HS-27A (cell line): ENCODE data around the gene ZNF417.
"Not testable (repeated sequence)": the region's sequence is repeated elsewhere in the genome, so short reads cannot be mapped to it uniquely, and the experiment has no call there.

Experiments
- DNase-seq: peaks from one replicate; pipeline ENCODE4 v3.0.0-alpha.2; 2012; ENCODE audit warnings: low read depth, missing footprints

Gene ZNF417

DNA sequence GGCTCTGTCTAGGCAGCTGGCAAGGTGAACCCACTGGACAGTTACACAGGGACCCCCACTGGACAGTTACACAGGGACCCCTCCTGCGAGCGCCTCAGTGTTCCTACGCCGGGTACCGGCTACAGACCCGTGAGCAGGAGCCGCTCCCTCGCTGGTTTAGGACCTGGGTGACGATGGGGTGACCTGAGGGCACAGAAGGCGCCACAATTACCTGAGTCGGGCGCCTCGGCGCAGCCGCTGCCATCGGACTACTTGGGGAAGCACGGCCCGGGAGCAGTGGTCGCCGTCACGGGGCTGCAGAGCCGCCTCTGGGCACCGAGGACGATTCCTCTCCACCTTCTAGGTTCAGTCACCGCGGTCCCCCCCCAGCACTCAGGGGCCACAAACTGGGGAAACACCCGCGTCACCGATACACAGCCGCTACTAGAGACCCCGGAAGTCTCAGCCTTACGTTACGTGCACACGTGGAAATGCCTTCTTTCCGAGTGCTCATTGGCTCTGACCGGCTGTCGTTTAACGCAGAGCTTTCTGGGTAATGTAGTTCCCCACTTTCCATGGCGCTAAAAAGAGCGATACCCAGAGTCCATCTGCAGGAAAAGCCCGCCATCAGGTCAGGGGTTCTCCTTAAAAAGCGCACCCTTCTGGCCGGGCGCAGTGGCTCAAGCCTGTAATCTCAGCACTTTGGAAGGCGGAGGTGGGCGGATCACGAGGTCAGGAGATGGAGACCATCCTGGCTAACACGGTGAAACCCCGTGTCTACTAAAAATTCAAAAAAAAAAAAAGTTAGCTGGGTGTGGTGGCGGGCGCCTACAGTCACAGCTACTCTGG lies at the start of gene ZNF417:
Gene ZNF417 (minus strand): TSS at position 425 of the 828 bp plus-strand sequence. CDS start 181 bp downstream, at position 244.
- DNase-seq, result peak; percentile 95

DNA sequence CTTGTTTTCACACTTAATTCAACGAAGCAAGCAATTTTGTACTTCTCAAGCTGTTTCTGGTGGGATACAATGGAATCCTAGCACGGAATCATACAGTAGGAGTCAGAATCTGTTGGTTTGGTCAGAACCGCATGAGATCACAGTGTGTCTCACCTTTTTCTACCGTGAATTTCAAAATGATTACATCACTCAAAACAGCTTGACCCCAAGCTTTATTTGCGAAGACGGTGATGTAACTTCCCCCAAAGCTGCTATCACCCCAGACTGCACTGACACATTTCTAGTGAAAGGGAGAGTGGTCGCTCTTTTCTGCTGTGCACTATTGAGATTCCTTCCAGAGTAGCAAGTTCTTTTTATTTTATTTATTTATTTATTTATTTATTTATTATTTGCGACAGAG lies 48.4 kb upstream of the ZNF417 start:
- DNase-seq, result no peak

DNA sequence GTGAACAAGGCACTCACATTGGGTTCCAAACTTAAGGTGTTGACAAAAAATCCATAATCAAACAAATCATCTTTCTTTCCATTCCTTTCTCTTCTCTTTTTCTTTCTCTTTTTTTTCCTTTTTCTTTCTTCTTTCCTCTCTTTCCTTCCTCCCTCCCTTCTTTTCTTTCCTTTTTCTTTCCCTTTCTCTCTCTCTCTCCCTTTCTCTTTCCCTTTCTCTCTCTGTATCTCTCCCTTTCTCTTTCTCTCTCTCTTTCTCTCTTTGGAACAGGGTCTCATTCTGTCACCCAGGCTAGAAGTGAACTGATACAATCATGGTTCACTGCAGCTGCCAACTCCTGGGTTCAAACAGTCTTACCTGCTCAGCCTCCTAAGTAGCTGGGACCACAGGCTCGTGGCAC lies 45.4 kb upstream of the ZNF417 start:
- no peak for DNase-seq

DNA sequence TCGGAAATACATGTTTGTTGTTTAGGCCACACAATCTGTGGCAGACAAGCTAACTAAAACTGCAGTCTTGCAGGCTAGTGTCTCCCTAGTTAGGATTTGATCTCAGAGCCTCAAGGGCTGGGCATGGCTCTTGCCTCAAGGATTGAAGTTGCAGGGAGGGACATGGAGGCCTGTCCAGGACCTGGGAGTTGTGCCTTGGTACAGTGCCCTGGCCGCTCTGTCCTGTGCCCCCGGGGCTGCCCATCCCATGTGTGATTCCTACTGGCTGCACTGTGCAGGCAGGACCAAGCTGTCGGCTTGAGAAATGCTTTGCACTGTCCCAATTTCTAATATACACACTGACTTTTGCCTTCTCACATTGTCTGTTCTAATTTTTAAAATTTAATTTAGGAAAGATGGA lies 38.6 kb upstream of the ZNF417 start:
- no peak for DNase-seq

GRCh38 chr19:57949702-57950101 lies 33.3 kb upstream of the ZNF417 start:
- no peak for DNase-seq

DNA sequence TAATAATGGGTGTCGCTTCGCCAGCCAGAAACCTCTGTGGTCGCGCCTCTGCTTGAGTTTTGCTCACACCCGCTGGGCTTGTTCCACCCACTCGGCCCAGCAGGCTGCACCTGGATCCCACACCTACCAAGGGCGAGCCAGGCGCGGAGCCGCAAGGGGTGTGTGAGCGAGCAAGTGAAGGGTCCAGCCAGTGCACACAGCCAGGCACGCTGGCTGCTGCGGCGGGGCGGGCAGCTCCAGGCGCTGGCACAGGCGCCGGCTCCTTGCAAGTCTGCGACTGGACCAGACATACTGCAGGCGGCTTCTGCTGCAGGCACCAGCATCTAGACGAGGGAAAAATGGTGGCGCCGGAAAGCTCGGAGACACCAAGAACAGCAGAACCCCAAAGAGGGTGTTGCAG lies 32.9 kb upstream of the ZNF417 start:
- DNase-seq, result no peak

GRCh38 chr19:57947419-57948134 lies 31.2 kb upstream of the ZNF417 start, which contains the start of gene ZNF256:
TSS of gene ZNF256 (minus strand) at chr19:57947706. CDS start at chr19:57947474, 232 bp downstream.
- DNase-seq, result peak; percentile 30

DNA sequence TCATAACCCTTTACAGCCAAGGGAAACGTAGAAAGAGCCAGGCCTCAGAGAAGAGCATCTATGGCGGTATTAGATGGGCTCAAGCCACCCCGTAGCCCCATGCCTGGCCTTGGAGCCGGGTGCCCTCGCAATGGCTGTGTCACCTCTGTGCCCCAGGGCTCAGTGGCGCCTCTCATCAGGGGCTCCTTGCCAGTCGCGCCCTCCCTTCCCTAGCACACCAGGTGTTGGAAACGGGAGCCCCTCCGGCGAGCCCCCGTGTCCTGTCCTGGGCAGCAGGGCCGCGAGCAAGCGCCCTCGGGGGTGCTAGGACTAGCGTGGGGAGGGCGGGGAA lies 30.7 kb upstream of the ZNF417 start:
- DNase-seq, result no peak

DNA sequence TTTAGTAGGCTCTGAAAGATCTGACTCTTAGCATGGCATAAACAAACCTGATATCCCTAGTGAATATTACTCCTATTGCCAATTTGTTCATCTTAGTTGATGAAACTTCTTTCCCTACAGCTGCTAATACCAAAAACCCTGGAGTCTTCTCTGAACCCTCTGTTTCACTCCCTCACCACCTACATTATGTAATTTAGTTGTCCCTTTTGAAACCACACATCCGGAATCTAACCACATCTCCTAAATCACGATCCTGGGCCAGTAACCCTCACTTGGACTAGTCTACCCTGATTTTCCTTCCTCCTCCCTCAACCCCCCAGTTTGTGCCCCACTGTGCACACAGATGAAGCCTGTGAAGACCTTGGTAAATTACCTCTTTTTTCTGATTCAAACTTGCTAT lies 29.9 kb upstream of the ZNF417 start:
- no peak for DNase-seq

GRCh38 chr19:57941593-57941992 lies 25.2 kb upstream of the ZNF417 start:
- DNase-seq, result no peak

DNA sequence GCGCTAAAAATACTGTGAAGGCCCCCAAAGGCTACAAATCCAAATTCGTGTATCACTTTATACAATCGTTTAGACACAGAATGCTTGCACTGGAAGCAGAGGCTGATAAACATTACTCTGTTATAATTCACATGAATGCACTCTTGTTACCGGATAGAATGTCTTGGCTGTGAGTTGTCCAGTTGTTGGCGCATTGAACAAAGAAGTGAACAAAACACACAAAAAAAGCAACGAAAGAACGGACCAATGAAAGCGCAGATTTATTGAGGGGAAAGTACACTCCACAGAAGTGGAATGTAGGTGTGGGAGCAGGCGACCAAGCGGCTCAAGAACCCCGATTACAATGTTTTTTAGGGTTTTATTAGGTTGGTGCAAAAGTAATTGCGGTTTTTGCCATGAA lies 19.3 kb upstream of the ZNF417 start:
- no peak for DNase-seq

- no peak for DNase-seq
Measured at GRCh38 chr19:57934820-57935665, 18.7 kb upstream of the ZNF417 start, which contains the start of gene ZNF418. TSS of gene ZNF418 (minus strand) at chr19:57935402. CDS start at chr19:57933822, 1,580 bp downstream.

DNA sequence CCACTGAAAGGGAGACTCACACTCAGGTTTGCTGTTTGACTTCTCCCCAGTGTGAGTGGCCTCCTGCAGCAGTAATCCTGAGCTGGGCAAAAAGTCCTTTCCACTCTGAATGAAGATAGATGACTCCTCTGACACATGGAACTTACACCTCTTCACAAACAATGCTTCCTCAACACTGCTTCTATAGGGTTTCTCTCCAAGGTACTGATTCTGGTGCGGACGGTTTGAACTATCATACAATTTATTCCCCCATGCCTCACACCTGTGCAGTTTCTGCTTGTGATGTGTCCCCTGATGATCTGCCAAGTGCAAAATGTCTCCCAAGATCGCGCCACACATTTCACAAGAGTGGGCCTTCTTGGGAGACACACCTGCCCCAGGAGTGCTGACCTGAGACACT lies 11.2 kb upstream of the ZNF417 start:
- no peak for DNase-seq

DNA sequence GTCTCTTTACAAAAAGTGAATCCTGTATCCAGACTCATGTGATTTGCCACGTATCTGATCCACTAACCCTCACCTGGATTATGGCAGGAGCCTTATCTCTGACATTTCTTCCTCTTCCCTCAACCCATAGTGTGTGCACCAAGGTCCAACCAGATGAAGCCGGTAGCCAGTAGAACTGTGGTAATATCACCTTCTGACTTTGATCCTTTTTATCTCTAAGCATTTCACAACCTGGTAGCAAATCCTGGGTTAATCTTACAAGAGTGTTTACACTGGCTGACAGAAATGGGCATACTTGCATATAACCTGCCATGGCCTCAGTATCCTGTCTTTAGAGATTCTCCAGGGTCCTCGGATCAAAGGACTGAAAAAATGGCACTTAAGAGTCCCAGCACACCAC lies 1.9 kb downstream of the ZNF417 start:
- DNase-seq, result no peak

DNA sequence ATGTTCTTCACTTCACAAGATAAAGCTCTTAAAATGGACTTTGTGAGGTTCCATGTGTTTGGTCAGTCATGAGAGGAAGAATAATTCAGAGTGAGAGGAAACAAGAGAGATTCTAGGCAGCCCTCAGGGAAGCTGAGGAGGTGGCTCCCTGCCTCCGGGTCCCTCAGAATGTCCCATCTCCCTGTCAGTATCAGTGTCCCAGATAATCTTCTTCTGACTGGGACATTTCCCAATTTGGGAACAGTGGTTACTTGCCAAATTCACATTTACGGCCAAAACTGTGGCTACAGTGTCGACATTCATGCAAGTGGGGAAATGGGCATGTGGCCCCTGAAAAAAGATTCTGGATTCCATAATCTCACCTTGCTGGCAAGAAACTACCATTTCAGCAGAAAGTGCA lies 9.0 kb downstream of the ZNF417 start:
- DNase-seq, result no peak

- no peak for DNase-seq
Measured at GRCh38 chr19:57905258-57905657, 11.1 kb downstream of the ZNF417 start.

GRCh38 chr19:57903618-57904184 lies 12.7 kb downstream of the ZNF417 start:
- no peak for DNase-seq

- no peak for DNase-seq
Measured at GRCh38 chr19:57900311-57900710, 16.1 kb downstream of the ZNF417 start.

DNA sequence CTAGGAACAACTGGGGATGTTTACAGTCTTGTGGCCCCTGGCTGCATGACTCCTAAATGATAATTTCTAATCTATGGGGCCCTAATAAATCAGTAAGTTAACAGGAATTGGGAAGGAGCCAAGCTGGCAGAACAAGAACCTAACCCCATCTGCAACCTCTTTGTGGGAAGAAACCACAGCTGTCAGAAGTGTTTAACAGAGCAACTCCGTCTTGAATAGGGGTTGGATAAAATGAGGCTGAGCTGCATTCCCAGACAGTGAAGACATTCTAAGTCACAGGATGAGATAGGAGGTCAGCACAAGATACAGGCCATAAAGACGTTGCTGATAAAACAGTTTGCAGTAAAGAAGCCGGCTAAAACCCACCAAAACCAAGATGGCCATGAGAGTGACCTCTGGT lies 25.7 kb downstream of the ZNF417 start:
- DNase-seq, result not testable (repeated sequence)

- peak; percentile 47 for DNase-seq
Measured at GRCh38 chr19:57888560-57889231, 27.7 kb downstream of the ZNF417 start, which contains the start of gene ZNF814. TSS of gene ZNF814 (minus strand) at chr19:57889037. CDS start at chr19:57888802, 235 bp downstream.

DNA sequence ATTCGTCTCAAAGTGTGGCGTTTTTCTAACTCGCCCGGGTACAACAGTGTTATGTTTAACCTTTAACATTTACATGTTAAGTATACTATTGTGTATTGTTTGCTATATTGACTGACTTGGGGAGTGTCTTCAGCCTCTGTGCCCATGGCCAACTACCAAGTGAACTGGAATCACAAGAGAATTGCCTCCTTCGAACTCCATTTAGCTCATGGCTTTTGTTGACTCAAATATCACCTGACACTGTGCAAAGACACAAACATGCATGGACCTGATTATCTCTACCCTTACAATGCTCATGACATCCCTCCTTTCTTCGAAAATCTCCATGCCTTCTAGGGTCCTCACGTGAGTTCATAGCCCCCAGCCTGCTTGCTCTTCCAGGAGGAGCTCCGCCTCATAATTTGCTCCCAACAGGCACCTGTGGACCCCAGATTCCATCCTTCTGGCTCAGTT lies 28.3 kb downstream of the ZNF417 start:
- DNase-seq, result no peak
